AG09309 (cell line): ENCODE measurements around the gene POLN.
A peak's percentile ranks its signal among the peaks of the same experiment; 100 is the strongest.

ENCODE experiments used
- DNase-seq: peaks from one replicate; pipeline ENCODE4 v3.0.0-alpha.2; 2010; ENCODE audit warnings: low read depth
- H3K4me3 ChIP-seq: 2 replicates; pipeline ENCODE4 v1.5.1; 2011; ENCODE audit warnings: mild to moderate bottlenecking, low read depth, low read length, moderate library complexity; ENCODE audit not compliant: control insufficient read depth
- CTCF ChIP-seq: IDR thresholded peaks from 2 replicates; pipeline ENCODE4 v1.5.1; 2011; ENCODE audit warnings: mild to moderate bottlenecking, low read depth, low read length, inconsistent platforms; ENCODE audit not compliant: insufficient read depth, control insufficient read depth; ENCODE audit errors: missing control alignments

POLN gene

GRCh38 chr4:2092669-2093053 is 149.3 kb downstream of the POLN start:
- no peak for TF ChIP-seq CTCF
- no peak for DNase-seq
- H3K4me3 ChIP-seq, result no peak overlapping the region

GRCh38 chr4:2091990-2092668 is 149.8 kb downstream of the POLN start:
- DNase-seq, result no peak
- no peak for TF ChIP-seq CTCF
- no peak overlapping the region for H3K4me3 ChIP-seq

- no peak for DNase-seq
- no peak overlapping the region for H3K4me3 ChIP-seq
- TF ChIP-seq CTCF, result no peak
Observed at GRCh38 chr4:2090642-2091041, 151.3 kb downstream of the POLN start.

GRCh38 chr4:2089222-2089621 is 152.7 kb downstream of the POLN start:
- no peak for DNase-seq
- TF ChIP-seq CTCF, result no peak
- no peak overlapping the region for H3K4me3 ChIP-seq

GRCh38 chr4:2087170-2087569 is 154.8 kb downstream of the POLN start:
- no peak for DNase-seq
- H3K4me3 ChIP-seq, result no peak overlapping the region
- peak; percentile 28 for TF ChIP-seq CTCF

- no peak for DNase-seq
- TF ChIP-seq CTCF, result no peak
- no peak overlapping the region for H3K4me3 ChIP-seq
Observed at GRCh38 chr4:2085496-2085901, 156.4 kb downstream of the POLN start.

GRCh38 chr4:2084316-2084715 is 157.6 kb downstream of the POLN start:
- no peak overlapping the region for H3K4me3 ChIP-seq
- TF ChIP-seq CTCF, result no peak
- DNase-seq, result no peak
